Kasumi-1 (cell line): ENCODE data around the gene ATG16L2.
"Not testable (repeated sequence)": the region's sequence is repeated elsewhere in the genome, so short reads cannot be mapped to it uniquely, and the experiment has no call there.

Experiments used
- DNase-seq, 2 experiments: peaks; one replicate each; lab custom pipeline; 2025; lab: John Stamatoyannopoulos, UW

The ATG16L2 gene

DNA sequence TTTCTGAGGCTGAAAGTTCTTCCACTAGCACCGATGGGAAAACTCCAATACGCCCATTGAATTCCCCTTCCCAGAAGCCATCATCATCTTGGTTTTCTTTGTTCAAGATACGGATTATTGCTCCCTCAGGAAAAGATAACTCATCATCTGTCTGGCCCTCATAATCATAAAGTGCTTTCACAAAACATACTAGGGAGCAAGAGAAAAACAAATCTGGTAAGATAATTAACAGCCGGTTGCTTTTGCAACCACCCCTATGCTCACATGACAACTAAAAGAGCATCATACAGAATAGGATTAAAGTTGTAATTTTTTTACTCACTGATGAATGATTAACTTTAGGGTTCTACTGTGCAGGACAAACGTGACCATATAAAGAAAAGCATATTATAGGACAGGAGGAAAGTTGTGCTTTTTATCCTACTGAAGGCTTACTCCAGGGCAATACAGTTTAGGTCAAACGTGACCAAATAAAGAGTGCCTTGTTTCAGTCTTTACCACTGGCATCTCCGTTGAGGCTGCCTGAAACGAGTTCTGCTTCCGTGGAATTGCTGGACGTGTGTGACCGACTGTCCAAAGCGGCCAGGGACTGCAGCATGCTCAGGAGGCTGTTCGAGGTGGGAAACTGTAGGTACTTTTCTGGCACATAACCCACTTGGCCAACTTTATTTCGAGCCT, 28.6 kb downstream of the ATG16L2 start:
- DNase-seq = no peak

GRCh38 chr11:72844356-72844755, 30.1 kb downstream of the ATG16L2 start:
- no peak for DNase-seq

GRCh38 chr11:72848846-72849466, 34.7 kb downstream of the ATG16L2 start:
- peak; percentile 47 to 60 for DNase-seq

GRCh38 chr11:72850832-72851231, 36.6 kb downstream of the ATG16L2 start:
- DNase-seq = no peak

DNA sequence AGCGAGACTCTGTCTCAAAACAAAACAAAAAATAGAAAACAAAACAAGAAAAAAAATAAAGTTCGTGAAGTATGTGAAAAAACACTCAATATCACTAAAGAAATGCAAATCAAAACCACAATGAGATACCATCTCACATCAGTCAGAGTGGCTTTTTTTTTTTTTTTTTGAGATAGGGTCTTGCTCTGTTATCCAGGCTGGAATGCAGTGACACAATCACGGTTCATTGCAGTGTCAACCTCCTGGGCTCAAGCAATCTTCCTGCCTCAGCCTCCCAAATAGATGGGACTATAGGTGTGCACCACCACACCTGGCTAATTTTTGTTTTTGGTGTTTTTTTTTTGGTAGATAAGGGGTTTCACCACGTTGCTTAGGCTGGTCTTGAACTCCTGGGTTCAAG, 37.5 kb downstream of the ATG16L2 start:
- no peak for DNase-seq

DNA sequence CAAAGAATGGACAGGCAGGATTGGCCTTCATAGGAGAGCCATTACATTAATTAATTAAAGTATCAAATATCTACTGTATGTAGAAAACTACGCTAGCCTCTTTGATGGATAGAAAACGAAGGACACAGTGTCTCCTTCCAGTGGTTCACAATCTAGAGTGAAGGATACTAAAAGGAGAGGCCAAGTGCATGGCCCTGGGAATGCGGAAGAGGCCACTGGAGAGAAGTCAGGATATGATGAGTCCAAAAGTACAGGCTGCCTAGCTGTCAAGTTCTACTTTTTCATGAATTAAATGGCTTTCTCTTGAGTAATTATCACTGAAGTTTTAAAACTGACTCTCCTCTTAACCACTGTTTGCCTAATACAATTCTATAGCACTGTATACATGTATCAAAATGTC, 41.9 kb downstream of the ATG16L2 start:
- DNase-seq = no peak

DNA sequence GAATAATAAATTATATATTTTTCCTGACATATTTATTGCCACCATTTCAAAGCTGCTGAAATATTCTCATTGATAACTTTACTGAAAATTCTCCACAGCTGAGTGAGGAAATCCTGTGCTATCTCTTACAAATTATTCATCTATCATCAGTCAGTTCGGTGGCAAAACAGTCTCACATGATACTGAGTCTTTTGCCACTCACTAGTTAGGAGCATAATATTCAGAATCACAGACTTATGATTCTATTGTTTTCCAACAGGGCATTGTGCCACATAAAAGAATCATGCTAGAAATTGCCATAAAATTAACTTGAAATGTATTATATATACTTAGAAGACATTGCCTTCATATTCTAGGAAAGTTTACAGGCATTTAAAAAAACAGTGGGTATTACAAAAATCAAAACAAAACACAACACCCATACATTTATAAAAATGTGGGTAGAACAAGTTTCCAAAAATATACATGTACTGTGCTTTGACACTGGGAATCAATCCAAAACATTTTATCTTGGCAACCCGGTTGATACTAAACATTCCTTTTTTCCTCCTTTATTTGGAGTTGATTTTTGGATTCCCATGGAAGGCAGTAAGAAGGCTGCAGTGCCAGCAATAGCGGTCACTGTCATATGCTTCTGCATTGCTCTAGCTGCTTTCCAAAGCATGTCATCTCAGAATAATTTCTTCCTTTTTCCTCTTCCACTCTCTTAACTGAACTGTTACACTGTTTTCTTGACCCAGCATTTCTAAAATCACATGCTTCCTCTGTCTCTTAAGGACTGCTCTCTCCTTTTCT, 42.5 kb downstream of the ATG16L2 start:
- DNase-seq = no peak

GRCh38 chr11:72858267-72858666, 44.1 kb downstream of the ATG16L2 start:
- DNase-seq = not testable (repeated sequence)

DNA sequence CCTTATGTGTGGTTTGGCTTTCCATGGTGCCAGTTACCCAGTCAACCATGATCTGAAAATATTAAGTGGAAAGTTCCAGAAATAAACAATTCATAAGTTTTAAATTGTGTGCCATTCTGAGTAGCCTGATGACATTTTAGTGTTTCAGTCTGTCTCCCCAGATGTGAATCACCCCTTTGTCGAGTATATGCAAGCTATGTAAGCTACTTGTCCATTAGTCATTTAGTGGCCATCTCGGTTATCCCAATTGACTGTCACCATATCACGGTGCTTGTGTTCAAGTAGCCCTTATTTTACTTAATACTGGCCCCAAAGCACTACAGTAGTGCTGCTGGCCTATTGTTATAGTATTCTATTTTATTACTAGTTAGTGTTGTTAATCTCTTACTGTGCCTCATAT, 44.9 kb downstream of the ATG16L2 start:
- no peak for DNase-seq

GRCh38 chr11:72860010-72860409, 45.8 kb downstream of the ATG16L2 start:
- DNase-seq = no peak

DNA sequence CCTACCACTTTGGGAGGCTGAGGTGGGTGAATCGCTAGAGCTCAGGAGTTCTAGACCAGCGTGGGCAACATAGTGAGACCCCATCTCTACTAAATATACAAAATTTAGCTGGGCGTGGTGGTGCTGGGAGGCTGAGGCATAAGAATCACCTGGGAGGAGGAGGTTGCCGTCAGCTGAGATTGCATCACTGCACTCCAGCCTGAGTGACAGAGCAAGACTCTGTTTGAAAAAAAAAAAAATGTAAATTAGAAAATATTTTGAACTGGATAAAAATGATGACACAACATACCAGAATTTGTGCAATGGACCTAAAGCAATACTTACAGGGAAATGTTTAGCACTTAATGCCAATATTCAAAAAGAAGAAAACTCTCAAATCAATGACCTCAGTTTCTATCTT, 46.4 kb downstream of the ATG16L2 start:
- DNase-seq = no peak

- DNase-seq = no peak
Observed at GRCh38 chr11:72863091-72863490, 48.9 kb downstream of the ATG16L2 start.

DNA sequence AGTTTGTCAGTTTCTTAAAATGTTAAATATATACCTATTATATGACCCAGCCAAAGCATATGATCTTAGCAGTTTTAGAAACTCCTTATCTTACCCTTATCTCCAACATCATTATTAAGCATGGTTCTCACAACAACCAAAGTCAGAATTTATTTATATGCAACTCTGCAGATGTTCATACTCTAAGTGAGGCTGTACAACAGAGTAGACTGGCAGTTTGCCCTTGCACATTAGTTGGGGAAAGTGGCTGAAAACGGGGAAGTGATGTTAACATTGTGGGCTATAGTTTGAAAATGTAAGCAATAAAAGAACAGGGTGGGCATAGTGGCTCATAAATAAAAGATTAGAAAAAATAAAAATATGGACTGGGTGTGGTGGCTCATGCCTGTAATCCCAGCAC, 49.7 kb downstream of the ATG16L2 start:
- peak; percentile 56 to 58 for DNase-seq

- DNase-seq = peak in 1 of 2 experiments; percentile 6
Observed at GRCh38 chr11:72864702-72865655, 50.8 kb downstream of the ATG16L2 start.

- no peak for DNase-seq
Observed at GRCh38 chr11:72867970-72868369, 53.8 kb downstream of the ATG16L2 start.

DNA sequence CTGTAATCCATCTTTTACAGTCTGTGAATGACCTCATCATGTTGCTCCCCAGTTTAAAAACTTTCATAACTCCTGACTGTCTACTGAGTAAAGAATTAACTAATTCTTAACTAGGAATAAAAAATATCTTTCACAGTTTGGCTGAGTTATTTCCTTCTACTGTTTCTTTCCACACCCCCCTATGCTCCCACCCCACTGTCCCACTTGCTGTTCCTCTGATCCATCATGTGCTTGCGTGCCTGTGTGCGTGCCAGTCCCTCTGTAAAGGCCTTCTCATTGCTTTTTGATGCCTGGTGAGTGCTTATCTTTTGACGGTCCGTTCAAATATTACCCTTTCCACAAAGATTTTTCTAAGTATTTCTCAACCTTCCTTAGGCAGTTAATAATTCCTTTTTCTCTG, 55.6 kb downstream of the ATG16L2 start:
- no peak for DNase-seq

- no peak for DNase-seq
Observed at GRCh38 chr11:72871119-72871518, 56.9 kb downstream of the ATG16L2 start.

GRCh38 chr11:72872012-72872411, 57.8 kb downstream of the ATG16L2 start:
- DNase-seq = no peak

GRCh38 chr11:72875736-72876135, 61.5 kb downstream of the ATG16L2 start:
- DNase-seq = no peak

DNA sequence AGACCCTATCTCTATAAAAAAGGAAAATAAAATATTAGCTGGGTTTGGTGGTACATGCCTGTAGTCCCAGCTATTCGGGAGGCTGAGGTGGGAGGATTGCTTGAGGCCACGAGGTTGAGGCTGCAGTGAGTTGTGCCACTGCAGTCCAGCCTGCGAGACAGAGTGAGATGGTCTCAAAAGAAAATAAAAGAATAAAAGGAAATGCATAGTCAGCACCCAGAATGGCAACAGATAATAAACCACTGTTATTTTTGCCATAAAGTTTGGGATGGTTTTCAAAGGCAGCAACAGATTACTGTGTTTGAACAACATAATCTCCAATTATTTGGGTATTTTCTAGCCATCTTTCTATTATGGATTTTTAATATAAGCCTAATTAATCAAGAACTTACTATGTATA, 61.9 kb downstream of the ATG16L2 start:
- no peak for DNase-seq
